NOMO-1 treated with dmso at 0.1 percent for 144 hours (cell line): Measurements from ENCODE around the gene RNU5D-1.

ENCODE experiments used
- DNase-seq: peaks from one replicate; lab custom pipeline; 2025; ENCODE audit not compliant: unreplicated experiment; lab: John Stamatoyannopoulos, UW

RNU5D-1 gene

DNA sequence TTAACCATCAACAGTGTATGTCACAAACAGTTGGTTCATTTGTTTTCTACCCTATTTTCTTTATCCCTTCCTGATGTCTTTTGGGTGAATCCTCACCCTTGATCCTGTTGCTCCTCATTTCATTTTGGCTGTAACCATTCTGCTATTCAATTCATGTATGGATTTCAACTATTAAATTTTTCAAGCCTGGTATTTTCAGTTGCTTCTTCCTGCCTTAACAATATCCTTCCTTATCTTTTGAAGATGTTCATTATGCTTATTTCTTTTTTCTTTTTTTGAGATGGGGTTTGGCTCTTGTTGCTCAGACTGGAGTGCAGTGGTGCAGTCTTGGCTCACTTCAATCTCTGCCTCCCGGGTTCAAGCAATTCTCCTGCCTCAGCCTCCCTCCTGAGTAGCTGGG, 2.8 kb upstream of the RNU5D-1 start:
- DNase-seq, result no peak

DNA sequence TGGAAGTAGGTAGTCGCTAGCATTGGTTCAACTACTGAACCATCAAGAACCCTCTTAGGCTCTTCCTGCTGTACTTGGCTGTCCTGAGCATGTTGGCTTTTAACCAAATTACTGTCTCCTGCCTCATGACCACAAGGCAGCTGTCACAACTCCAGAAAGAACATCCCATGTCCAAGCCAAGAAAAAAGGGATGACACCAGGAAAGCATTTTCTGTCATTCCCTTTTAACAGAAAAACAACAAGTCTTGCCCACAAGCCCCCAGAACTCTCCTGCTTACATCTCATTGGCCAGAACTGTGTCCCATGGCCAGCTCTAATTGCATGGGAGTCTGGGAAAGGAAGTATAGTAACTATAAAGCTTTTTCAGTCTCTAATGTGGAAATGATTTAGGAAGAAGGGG, 2.4 kb upstream of the RNU5D-1 start:
- DNase-seq, result no peak

DNA sequence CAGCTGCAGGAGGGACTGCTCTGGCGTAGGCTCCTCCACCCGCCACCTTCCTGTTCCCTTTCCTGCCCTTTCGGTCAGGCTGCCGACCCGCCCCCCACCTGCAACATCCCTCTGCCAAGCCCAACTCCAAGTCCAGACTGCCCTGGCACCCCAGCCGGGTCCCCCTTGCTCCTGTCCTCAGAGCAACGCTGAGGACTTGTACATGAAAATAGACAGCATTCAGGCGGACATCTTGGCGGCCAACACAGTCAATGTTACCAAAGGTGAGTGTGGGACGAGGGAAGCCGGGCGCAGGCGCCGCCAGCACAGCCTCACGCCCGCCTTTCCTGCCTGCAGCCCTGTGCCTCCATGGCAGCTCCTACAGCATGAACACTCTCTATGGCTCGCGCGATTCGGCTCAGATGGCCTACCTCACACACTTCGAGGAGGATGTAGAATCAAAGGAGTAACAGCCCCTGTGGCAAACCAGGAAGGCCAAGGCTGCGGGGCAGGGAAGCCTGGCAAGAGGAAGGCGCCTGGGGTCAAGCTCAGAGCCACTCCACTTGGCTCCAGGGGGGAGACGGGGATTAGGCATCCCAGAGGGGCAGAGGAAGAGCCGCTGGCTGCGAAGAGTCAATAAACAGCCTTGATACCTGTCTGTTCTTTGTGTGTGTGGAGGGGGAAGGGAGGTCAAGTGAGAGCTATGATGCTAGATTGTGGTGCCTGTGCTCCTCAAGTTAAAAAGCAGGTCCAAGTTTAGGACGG, 5.8 kb downstream of the RNU5D-1 start:
- DNase-seq, result no peak

DNA sequence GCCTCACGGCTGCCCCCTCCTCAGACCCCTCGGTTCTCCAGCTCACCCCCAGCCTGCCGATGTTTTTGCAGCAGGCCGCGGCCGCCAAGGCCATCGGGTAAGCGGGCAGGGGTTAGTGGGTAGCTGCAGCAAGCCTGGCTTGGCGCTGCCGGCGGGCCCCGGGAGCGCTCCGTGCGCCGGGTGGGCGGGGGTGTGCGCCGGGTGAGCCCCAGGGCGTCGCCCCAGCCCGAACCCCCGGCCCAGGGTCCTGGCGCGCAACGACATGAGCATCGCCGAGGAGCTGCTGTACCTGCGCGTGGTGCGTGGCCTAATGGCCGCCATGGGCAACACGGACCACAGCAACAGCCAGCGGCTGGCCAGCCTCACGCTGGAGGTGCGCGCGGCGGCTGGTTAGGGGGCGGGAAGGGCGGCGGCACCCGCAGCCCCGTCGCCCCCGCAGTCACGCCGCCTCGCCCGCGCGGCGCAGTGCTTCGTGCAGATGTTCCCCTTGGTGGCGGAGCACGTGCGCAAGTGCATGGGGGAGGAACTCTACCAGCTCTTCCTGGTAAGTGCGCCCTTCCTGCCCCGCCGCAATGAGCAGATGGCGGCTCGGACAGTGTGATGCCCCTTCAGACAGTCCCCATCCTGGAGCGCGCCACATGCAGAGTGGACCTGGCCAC, 6.5 kb downstream of the RNU5D-1 start:
- no peak for DNase-seq

DNA sequence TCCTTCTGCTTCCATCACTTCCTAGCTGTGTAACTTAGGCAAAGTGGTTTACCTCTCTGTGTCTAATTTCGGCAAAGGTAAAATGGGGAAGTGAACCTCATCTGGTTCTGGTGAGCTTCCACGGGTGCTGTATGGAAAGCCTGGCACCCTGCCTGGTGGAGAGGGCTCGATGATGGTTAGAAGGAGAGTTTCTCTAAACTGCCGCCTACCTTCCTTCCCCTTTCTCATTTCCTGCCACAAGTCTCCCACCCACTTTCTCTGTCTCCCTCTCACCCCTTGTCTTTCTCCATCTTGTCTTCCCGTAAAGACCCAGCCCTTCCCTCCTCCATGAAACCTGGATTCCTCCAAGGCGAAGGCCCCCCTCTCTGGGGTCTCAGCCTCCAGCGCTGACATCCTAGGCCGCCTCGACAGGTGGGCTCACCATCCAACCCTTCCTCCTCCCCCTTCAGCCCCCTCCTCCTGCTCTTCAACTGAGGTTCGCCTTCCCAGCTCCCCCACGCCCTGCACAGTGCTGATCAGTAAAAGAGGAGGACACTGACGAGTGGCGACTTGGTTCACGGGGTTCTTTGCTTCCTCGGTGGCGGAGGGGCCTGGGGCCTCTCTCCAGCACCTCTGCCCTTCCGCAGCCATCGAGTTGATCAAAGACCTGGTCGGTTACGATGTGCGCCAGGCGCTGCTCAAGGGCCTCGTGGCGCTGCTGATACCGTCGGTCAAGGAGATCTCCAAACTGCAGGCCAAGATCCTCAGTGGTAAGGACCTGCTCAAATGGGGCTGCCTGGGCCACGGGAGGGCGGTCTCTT, 7.3 kb downstream of the RNU5D-1 start:
- DNase-seq, result peak; percentile 91

DNA sequence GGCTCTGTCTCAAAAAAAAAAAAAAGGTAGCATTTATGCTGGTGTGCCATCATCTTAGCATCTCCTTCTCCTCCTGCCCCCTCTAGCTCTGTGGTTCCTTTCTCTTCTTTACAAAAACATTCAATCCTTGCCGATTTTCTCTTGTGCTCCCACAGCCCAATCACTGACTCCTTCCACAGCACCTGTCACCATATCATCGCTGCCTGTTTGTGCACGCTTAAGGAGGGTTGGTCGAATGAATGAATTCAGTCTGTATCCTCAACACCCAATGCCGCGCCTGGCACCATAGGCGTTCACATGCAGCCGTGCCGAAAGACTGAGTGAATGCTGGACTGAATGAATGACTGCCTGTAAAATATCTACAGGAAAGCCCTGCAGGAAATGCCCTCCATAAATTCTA, 7.9 kb downstream of the RNU5D-1 start:
- peak; percentile 72 for DNase-seq

DNA sequence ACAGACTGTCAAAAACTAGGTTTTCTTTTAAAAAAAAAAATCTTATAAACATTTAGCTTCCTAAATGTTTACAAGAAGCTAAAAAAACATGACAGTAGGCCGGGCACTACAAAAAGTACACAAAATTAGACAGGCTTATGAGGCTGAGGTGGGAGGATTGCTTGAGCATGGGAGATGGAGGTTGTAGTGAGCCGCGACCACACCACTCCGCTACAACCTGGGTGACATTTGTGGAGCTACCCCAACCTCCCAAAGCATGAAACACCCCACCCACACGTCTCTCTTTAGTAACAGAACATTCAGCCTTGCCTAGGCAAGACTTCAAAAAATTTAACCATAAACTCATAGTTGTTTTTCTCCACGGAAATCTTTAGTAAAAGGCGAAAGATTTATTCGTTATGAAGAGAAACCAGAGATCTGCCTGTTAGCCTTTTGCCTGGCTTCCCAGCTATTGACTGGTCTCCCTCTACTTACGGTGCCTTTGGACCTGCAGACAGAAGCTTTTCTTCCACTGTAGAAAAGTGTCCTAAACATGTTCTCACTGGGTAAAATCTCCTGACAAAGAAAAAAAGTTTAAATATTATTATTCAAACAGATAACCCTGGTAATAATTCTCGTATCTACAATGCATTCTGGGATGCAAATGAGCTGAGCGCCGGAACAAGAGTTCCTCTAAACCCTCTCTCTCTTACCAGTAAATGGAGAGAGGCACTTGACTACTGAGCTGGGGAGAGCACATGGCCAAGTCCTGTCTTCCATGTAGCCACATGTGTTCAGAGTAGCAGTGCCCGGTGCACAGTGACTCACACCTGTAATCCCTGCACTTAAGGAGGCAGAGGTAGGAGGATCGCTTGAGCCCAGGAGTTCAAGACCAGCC, 9.2 kb downstream of the RNU5D-1 start:
- DNase-seq, result peak; percentile 99

DNA sequence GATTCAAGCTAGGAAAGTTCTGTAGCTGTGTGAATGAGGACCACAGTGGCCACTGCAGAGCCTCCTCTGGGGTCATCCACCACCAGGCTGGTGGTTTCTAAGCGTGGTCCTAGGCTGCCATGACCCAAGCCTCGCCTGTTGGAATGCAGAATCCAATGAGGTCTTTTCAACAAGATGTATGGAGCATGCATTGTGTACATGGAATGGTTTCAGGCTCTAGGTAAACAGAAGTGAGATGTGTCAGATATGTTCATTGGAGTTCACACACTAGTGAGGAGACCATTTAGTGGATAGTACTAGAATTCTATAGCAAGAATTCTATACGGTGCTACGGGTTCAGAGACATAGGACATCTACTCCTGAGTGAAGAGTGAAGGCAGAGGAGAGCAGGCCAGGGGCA, 10.7 kb downstream of the RNU5D-1 start:
- no peak for DNase-seq

DNA sequence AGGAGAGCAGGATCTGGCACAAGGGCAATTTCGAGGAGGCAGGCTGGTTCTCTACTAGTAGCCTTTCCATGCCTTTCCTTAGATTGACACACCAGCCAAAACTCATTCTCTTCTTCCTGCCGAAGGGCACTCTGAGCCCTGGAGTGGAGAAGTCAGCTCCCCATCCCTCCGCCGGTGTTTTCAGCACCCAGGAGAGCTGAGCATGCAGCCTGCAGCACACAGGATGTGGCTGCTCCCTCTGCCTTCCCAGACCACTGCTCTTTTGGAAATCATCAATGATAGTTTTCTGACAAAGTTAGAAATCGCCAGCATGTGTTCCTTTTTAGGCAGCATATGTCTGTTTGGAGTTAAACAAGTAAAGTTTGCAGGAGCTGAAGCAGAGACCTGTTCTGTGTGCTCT, 11.7 kb downstream of the RNU5D-1 start:
- DNase-seq, result no peak

DNA sequence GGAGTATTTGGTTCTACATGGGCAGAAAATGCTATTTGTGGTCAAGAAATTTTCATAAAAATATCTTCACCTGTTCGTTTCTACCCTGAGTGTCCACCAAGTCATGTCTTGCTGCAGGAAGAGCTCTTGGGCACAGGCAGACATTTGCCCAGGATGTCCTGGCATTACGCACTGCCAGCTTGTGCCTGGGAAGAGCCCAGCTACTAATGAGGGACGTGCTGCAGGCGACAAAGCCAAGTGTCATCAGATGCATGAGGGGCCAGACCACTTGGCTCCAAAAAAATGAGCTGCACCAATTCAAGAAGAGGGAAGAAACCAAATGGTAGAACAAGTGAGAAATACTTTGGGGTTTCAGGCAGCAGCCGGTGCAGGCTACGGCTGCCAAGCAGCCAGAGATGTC, 12.9 kb downstream of the RNU5D-1 start:
- no peak for DNase-seq

DNA sequence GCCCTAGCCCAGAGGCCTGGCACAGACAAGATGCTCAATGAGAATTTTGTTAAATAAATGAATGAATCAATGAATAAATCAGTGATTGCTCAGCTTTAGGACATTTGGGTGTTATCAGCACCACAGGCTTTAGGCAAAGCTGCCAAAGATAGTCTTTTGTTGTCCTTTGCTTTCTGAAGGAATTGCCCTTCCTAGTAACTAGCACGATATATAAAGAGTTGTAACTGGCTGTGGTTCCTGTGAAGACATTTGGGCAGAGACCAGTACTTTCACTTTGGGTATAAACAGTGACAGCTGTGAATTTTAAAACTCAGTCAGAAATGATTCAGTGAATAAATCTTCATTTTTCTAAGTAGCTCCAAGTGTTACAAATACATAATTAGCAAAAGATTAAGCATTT, 13.3 kb downstream of the RNU5D-1 start:
- no peak for DNase-seq

DNA sequence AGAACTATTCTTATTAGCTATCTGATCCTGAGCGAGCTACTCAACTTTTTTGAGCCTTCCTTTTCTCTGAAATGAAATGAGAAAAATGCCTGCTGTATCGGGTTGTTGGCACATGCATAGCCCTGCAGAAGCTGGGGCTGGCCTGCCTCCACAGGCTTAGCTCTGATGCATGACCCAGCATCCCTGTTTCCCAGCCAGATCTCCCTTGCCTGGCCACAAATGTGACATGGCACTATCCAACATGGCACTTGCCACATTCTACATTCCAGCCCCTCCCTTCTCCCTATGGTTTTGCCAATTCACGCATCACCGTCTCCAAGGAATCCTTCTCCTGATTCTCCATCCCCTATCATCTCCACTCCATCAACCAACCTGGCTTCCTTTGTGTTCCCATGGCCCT, 13.8 kb downstream of the RNU5D-1 start:
- DNase-seq, result no peak

DNA sequence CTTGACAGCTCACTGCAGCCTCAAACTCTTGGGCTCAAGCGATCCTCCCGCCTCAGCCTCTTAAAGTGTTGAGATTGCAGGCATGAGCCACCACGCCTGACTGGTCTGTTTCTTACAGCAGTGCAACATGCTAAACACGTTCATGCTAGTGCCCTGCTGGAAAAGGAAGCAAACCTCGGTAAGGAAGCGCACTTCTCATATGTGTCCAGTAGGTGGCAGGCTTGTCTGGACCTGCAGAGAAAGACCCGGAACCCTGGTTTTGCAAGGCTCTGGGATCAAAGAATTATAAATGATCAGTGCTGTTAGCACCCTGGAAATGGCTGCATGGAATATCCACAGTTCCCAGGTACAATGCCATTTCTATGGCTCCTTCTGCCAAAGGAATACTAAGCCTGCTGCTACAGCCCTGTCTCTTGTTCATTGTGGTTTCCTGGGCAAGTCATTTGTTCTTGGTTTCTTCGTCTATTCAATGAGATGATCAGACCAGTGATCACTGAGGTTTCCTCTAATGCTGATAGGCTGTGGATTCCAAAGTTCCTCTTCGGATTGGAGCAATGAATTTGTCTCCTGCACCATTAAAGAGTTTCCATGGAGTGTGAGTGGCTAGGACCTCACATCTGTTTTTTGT, 15.9 kb downstream of the RNU5D-1 start:
- peak; percentile 66 for DNase-seq

DNA sequence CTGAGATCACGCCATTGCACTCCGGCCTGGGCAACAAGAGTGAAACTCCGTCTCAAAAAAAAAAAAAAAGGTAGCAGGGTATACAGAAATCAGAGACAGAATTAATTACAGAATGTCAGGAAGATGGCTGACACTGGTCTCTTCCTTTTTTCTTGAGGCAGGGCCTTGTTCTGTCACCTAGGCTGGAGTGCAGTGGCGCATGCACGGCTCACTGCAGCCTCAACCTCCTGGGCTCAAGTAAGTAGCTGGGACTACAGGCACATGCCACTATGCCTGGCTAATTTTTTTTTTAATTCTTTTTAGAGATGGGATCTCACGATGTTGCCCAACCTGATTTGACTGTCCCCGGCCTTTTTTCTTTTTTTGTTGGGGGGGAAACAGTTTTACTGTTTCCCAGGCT, 16.4 kb downstream of the RNU5D-1 start:
- DNase-seq, result no peak

DNA sequence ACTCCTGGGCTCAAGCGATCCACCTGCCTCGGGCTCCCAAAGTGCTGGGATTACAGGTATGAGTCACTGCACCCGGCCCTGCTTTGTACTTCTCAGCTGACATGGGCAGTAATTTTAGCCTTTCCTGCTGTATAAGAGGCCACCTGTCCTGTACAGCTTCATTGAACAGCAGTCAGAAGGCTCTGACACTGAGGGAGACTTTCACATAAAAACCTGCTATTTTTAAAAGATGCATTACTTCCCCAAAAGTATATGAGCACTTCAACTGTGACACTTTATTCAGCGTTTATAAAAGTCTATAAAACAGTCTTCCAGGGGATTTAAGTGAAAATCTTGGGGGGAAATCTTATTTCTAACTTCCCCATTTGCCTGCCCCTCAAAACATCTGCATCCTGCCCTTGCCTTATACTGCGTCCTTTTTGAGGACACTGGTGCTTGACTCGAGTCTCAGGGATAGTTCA, 17.6 kb downstream of the RNU5D-1 start:
- no peak for DNase-seq

DNA sequence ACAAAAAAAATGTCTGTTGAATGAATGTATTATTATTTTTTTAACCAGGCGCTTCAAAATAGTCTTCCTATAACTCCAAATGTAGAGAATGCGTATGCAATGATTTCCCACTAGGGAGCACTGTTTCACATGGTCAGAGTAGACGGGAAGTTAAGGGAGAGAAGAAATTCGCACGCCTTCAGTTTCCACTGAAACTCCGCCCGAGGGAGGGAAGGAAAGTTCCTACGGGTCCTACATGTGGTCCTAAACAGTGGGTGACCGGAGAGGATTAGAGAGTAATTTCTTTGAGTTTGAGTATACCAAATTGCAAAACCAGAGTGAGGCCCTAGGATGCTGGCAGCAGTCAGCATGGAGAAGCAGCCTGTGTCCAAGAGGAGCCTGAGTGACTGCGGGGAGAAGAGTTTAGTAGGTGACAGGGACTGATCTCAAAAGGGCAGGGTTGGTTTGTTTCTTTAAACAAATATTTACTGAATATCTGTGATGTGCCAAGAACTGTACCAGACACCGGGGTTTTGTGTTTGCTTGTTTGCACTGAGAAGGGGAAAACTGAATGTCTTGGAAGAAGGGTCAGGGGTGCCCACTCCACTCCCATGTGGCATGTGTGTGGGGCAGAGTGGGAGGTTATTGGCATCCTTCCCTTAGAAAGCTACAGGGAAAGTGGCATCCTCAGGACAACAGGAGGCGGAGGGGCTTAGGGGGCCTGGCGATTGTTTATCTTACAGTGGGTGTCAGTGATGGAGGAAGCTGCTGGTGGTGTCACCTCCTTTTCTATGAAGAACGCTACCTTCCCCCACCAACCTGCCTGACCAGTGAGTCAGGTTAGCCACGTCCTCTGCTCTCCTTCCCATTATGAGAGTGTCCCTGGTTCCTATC, 22.8 kb downstream of the RNU5D-1 start:
- peak; percentile 20 for DNase-seq

DNA sequence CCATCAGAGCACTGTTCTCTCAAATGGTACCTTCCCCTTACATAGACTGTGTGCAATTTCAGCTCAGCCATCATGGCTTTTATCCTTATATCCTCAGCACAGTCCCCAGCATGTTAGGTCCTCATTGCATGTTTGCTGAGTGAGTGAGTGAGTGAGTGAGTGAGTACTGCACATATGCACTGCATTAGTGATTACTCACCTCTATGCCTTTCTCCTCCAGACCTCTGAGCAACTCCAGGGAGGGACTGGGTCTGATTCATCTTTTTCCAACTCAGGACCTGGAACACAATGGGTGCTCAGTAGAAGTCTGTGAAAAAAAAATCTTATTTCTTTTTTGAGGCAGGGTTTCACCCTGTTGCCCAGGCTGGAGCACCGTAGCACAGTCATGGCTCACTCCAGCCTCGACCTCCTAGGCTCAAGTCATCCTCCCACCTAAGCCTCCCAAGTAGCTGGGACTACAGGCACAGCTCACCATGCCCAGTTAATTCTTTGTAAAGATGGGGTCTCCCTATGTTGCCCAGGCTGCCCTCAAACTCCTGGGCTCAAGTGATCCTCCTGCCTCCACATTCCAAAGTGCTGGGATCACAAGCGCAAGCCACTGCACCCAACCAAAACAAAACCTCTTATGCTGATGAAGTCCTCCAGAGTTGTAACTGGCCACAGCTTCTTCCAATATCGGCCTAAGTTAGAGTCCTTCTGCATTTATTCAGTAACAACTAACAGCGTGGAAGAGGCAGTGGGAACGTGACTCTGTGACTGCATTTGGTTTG, 23.7 kb downstream of the RNU5D-1 start:
- no peak for DNase-seq

DNA sequence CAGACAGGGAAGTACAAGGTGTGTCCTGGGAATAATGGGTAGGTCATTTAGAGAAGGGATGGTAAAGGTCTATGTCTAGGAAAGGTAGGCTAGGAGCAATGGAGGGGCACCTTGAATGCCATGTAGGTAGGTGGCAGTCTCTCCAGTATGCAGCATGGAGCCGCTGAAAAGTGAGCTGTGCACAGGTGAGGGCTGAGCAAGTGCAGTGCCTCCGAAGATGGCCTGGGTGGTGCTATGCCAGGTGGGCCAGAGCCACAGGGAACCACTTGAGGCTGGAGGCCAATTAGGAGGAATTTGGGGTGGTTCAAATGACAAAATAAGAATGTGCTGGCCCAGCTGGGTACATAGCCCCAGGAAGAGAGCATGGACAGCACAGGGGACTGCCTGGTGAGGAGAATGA, 25.0 kb downstream of the RNU5D-1 start:
- no peak for DNase-seq

DNA sequence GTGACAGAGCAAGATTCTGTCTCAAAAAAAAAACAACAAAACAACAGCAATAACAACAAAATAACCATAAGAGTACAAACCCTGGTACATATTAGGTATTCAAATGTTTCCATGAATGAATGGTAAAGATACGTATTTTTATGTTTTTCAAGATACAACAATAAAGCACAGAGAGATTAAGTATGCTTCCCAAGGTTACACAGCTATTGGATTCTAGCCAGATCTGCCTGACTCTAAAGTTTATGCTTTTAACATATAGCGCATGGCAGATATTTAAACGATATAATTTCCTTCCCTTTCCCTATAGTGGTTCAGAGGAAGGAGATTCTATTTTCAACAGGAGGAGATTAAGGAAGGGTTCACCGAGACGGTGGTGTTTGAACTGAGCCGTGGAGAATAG, 25.5 kb downstream of the RNU5D-1 start:
- DNase-seq, result no peak
